Measurements from ENCODE around the gene TGM6.

Gene TGM6

GRCh38 chr20:2341336-2341735 lies 39.4 kb upstream of the TGM6 start:
- no peak overlapping the region for H3K4me3 ChIP-seq (ENCODE audit: low read depth, low read length)
- no peak overlapping the region for H3K9ac ChIP-seq (ENCODE audit: low read depth, low read length)
- H3K27me3 ChIP-seq (ENCODE audit: control insufficient read depth, insufficient read depth, low read length) = no peaks in the 10 kb centered on the region
- H3K9me3 ChIP-seq (ENCODE audit: control insufficient read depth, insufficient read depth, low read length) = no peaks in the 10 kb centered on the region
- H3K36me3 ChIP-seq (ENCODE audit: control insufficient read depth, insufficient read depth, low read length) = no peaks in the 10 kb centered on the region
- H3K4me1 ChIP-seq (ENCODE audit: control insufficient read depth, insufficient read depth, low read length) = no peaks in the 10 kb centered on the region
- H3K27ac ChIP-seq (ENCODE audit: low read depth, low read length) = no peak overlapping the region

DNA sequence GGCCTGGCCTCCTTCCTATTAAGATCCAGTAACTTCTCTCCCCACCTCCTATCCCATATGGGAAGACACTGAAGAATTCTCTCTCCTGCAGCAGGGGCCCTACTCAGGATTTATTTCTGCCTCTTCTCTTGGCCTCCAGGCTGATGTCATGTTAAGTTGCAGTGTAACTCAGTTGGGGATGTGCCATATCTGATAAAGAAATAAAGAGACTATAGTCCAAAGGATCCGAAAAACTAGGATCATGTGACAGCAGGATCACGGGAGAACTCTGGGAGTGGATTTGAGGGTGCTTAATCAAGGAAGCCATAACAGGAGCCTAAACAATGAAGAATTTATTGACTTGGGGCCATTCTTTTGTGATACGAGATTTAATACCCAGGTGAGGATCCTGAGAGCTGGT lies 38.5 kb upstream of the TGM6 start:
- no peaks in the 10 kb centered on the region for H3K36me3 ChIP-seq (ENCODE audit: control insufficient read depth, insufficient read depth, low read length)
- no peak overlapping the region for H3K9ac ChIP-seq (ENCODE audit: low read depth, low read length)
- no peak overlapping the region for H3K4me3 ChIP-seq (ENCODE audit: low read depth, low read length)
- H3K4me1 ChIP-seq (ENCODE audit: control insufficient read depth, insufficient read depth, low read length) = no peaks in the 10 kb centered on the region
- H3K27ac ChIP-seq (ENCODE audit: low read depth, low read length) = no peak overlapping the region
- no peaks in the 10 kb centered on the region for H3K27me3 ChIP-seq (ENCODE audit: control insufficient read depth, insufficient read depth, low read length)
- H3K9me3 ChIP-seq (ENCODE audit: control insufficient read depth, insufficient read depth, low read length) = no peaks in the 10 kb centered on the region

DNA sequence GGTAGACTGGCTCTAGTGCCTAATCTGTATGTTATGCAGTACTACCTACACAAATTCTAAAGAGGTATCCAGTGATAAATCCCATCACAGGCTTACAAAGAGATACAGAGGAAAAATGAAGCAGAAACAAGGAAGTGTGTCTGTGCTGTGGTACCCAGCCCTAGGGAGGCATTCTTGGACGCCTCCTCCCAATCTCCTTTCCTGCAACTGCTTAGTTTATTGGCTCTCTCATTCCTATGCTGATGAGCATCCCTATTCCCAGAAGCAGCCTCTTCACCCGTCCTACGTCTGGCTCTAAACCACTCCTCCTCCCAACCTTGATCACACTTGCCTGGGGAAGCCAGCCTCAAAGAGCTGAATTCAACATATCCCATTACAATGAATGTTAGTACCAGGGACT lies 34.5 kb upstream of the TGM6 start:
- Histone ChIP-seq H3K36me3 (ENCODE audit: control insufficient read depth, insufficient read depth, low read length) (no peaks in the 10 kb centered on the region), H3K4me3 (ENCODE audit: low read depth, low read length) (no peak overlapping the region), H3K9ac (ENCODE audit: low read depth, low read length) (no peak overlapping the region), H3K27ac (ENCODE audit: low read depth, low read length) (no peak overlapping the region), H3K4me1 (ENCODE audit: control insufficient read depth, insufficient read depth, low read length) (no peaks in the 10 kb centered on the region), H3K9me3 (ENCODE audit: control insufficient read depth, insufficient read depth, low read length) (no peaks in the 10 kb centered on the region), H3K27me3 (ENCODE audit: control insufficient read depth, insufficient read depth, low read length) (no peaks in the 10 kb centered on the region)

DNA sequence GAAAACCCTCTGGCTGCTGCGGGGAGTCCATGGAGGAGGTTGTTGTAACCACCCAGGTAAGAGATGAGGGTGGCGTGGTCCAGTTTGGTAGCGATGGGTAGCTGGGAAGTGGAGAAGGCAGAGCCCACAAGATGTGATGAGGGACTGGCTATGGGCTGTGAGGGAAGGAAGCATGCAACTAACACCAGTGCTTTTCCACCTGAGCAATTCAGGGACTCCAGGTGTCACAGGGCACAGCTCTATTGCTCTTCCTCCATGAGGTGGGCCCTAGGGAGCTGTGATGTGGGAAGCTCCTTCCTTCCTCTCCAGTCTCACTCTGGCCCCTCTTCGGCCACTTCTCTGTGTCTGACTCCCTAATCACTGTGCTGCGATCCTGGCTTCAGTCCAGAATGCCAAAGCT lies 32.4 kb upstream of the TGM6 start:
- Histone ChIP-seq H3K27me3 (ENCODE audit: control insufficient read depth, insufficient read depth, low read length) (no peaks in the 10 kb centered on the region), H3K27ac (ENCODE audit: low read depth, low read length) (no peak overlapping the region), H3K9me3 (ENCODE audit: control insufficient read depth, insufficient read depth, low read length) (no peaks in the 10 kb centered on the region), H3K4me3 (ENCODE audit: low read depth, low read length) (no peak overlapping the region), H3K9ac (ENCODE audit: low read depth, low read length) (no peak overlapping the region), H3K36me3 (ENCODE audit: control insufficient read depth, insufficient read depth, low read length) (no peaks in the 10 kb centered on the region), H3K4me1 (ENCODE audit: control insufficient read depth, insufficient read depth, low read length) (no peaks in the 10 kb centered on the region)

GRCh38 chr20:2349801-2350200 lies 30.9 kb upstream of the TGM6 start:
- no peak overlapping the region for H3K4me3 ChIP-seq (ENCODE audit: low read depth, low read length)

DNA sequence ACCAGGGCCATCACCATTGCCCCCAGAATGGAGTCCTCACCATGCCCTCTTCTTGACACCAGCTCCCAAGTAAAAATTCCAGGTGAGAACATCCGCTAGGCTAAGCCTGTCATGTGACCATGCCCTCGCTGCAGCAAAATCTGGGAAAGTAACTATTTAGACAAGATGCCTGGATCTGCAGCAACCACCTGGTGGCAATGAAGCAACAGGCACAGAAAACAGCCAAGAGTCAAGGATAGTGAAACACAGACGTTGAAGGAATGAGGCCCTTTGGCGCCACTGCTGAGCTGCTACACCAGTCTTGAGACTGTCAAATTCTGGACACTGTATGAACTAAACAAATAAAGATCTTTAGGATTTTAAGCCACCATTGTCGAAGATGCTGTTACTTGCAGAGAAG lies 30.1 kb upstream of the TGM6 start:
- H3K27ac ChIP-seq (ENCODE audit: low read depth, low read length) = no peak overlapping the region
- H3K4me1 ChIP-seq (ENCODE audit: control insufficient read depth, insufficient read depth, low read length) = no peaks in the 10 kb centered on the region
- no peaks in the 10 kb centered on the region for H3K27me3 ChIP-seq (ENCODE audit: control insufficient read depth, insufficient read depth, low read length)
- no peaks in the 10 kb centered on the region for H3K9me3 ChIP-seq (ENCODE audit: control insufficient read depth, insufficient read depth, low read length)
- H3K36me3 ChIP-seq (ENCODE audit: control insufficient read depth, insufficient read depth, low read length) = no peaks in the 10 kb centered on the region
- H3K9ac ChIP-seq (ENCODE audit: low read depth, low read length) = no peak overlapping the region
- no peak overlapping the region for H3K4me3 ChIP-seq (ENCODE audit: low read depth, low read length)

More at GRCh38 chr20:2349801-2350200, 30.9 kb upstream of the TGM6 start:
- no peaks in the 10 kb centered on the region for H3K4me1 ChIP-seq (ENCODE audit: control insufficient read depth, insufficient read depth, low read length)
- H3K9ac ChIP-seq (ENCODE audit: low read depth, low read length) = no peak overlapping the region
- no peak overlapping the region for H3K27ac ChIP-seq (ENCODE audit: low read depth, low read length)
- no peaks in the 10 kb centered on the region for H3K36me3 ChIP-seq (ENCODE audit: control insufficient read depth, insufficient read depth, low read length)
- no peaks in the 10 kb centered on the region for H3K9me3 ChIP-seq (ENCODE audit: control insufficient read depth, insufficient read depth, low read length)
- no peaks in the 10 kb centered on the region for H3K27me3 ChIP-seq (ENCODE audit: control insufficient read depth, insufficient read depth, low read length)

GRCh38 chr20:2353231-2353630 lies 27.5 kb upstream of the TGM6 start:
- H3K4me3 ChIP-seq (ENCODE audit: low read depth, low read length) = no peak overlapping the region
- no peaks in the 10 kb centered on the region for H3K9me3 ChIP-seq (ENCODE audit: control insufficient read depth, insufficient read depth, low read length)
- H3K27me3 ChIP-seq (ENCODE audit: control insufficient read depth, insufficient read depth, low read length) = no peaks in the 10 kb centered on the region
- H3K4me1 ChIP-seq (ENCODE audit: control insufficient read depth, insufficient read depth, low read length) = no peaks in the 10 kb centered on the region
- H3K9ac ChIP-seq (ENCODE audit: low read depth, low read length) = no peak overlapping the region
- no peak overlapping the region for H3K27ac ChIP-seq (ENCODE audit: low read depth, low read length)
- no peaks in the 10 kb centered on the region for H3K36me3 ChIP-seq (ENCODE audit: control insufficient read depth, insufficient read depth, low read length)

GRCh38 chr20:2357114-2357513 lies 23.6 kb upstream of the TGM6 start:
- no peak overlapping the region for H3K27ac ChIP-seq (ENCODE audit: low read depth, low read length)
- no peaks in the 10 kb centered on the region for H3K36me3 ChIP-seq (ENCODE audit: control insufficient read depth, insufficient read depth, low read length)
- H3K27me3 ChIP-seq (ENCODE audit: control insufficient read depth, insufficient read depth, low read length) = no peaks in the 10 kb centered on the region
- no peak overlapping the region for H3K9ac ChIP-seq (ENCODE audit: low read depth, low read length)
- H3K9me3 ChIP-seq (ENCODE audit: control insufficient read depth, insufficient read depth, low read length) = peaks cover 6% of the 10 kb centered on the region
- H3K4me1 ChIP-seq (ENCODE audit: control insufficient read depth, insufficient read depth, low read length) = no peaks in the 10 kb centered on the region
- no peak overlapping the region for H3K4me3 ChIP-seq (ENCODE audit: low read depth, low read length)

GRCh38 chr20:2358006-2358405 lies 22.7 kb upstream of the TGM6 start:
- Histone ChIP-seq H3K27ac (ENCODE audit: low read depth, low read length) (no peak overlapping the region), H3K9ac (ENCODE audit: low read depth, low read length) (no peak overlapping the region), H3K9me3 (ENCODE audit: control insufficient read depth, insufficient read depth, low read length) (peaks cover 7% of the 10 kb centered on the region), H3K36me3 (ENCODE audit: control insufficient read depth, insufficient read depth, low read length) (no peaks in the 10 kb centered on the region), H3K27me3 (ENCODE audit: control insufficient read depth, insufficient read depth, low read length) (no peaks in the 10 kb centered on the region), H3K4me1 (ENCODE audit: control insufficient read depth, insufficient read depth, low read length) (no peaks in the 10 kb centered on the region), H3K4me3 (ENCODE audit: low read depth, low read length) (no peak overlapping the region)

DNA sequence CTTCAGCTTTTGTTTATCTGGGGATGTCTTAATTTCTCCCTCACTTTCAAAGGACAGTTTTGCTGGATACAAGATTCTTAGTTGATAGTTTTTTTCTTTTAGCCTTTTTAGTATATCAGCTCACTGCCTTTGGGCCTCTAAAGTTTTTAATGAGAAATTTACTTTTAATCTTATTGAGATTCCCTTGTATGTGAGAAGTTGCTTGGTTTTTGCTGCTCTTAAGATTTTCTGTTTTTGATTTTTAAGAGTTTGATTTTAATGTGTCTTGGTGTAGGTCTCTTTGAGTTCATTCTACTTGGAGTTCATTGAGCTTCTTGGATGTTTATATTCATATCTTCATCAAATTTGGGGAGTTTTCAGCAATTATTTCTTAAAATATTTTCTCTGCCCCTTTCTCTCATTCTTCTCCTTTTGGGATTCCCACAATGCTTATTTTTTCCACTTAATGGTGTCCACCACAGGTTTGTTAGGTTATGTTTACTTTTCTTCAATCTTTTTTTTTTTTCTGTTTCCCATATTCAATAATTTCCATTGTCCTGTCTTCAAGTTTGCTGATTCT lies 19.6 kb upstream of the TGM6 start:
- Histone ChIP-seq H3K36me3 (ENCODE audit: control insufficient read depth, insufficient read depth, low read length) (no peaks in the 10 kb centered on the region), H3K27ac (ENCODE audit: low read depth, low read length) (no peak overlapping the region), H3K27me3 (ENCODE audit: control insufficient read depth, insufficient read depth, low read length) (no peaks in the 10 kb centered on the region), H3K9me3 (ENCODE audit: control insufficient read depth, insufficient read depth, low read length) (peaks cover 7% of the 10 kb centered on the region), H3K9ac (ENCODE audit: low read depth, low read length) (no peak overlapping the region), H3K4me1 (ENCODE audit: control insufficient read depth, insufficient read depth, low read length) (0 out of 2 replicates have a peak, but pooled peaks cover 5% of the 10 kb centered on the region), H3K4me3 (ENCODE audit: low read depth, low read length) (no peak overlapping the region)

- no peak overlapping the region for H3K27ac ChIP-seq (ENCODE audit: low read depth, low read length)
- no peak overlapping the region for H3K9ac ChIP-seq (ENCODE audit: low read depth, low read length)
- H3K27me3 ChIP-seq (ENCODE audit: control insufficient read depth, insufficient read depth, low read length) = no peaks in the 10 kb centered on the region
- no peak overlapping the region for H3K4me3 ChIP-seq (ENCODE audit: low read depth, low read length)
- H3K4me1 ChIP-seq (ENCODE audit: control insufficient read depth, insufficient read depth, low read length) = 0 out of 2 replicates have a peak, but pooled peaks cover 5% of the 10 kb centered on the region
- H3K36me3 ChIP-seq (ENCODE audit: control insufficient read depth, insufficient read depth, low read length) = no peaks in the 10 kb centered on the region
- peaks cover 7% of the 10 kb centered on the region for H3K9me3 ChIP-seq (ENCODE audit: control insufficient read depth, insufficient read depth, low read length)
Measured at GRCh38 chr20:2363187-2363586, 17.5 kb upstream of the TGM6 start.

GRCh38 chr20:2363587-2363986 lies 17.1 kb upstream of the TGM6 start:
- no peak overlapping the region for H3K27ac ChIP-seq (ENCODE audit: low read depth, low read length)
- H3K4me3 ChIP-seq (ENCODE audit: low read depth, low read length) = no peak overlapping the region
- no peak overlapping the region for H3K9ac ChIP-seq (ENCODE audit: low read depth, low read length)
- H3K4me1 ChIP-seq (ENCODE audit: control insufficient read depth, insufficient read depth, low read length) = 0 out of 2 replicates have a peak, but pooled peaks cover 5% of the 10 kb centered on the region
- no peaks in the 10 kb centered on the region for H3K27me3 ChIP-seq (ENCODE audit: control insufficient read depth, insufficient read depth, low read length)
- H3K9me3 ChIP-seq (ENCODE audit: control insufficient read depth, insufficient read depth, low read length) = peaks cover 7% of the 10 kb centered on the region
- H3K36me3 ChIP-seq (ENCODE audit: control insufficient read depth, insufficient read depth, low read length) = no peaks in the 10 kb centered on the region
